ENCODE results near the gene TRAF2. TPM values are rescaled to one million over a fixed set of nuclear protein-coding genes. Genes with fewer than 3 reads are reported as not detected.

Gene TRAF2
- total and polyA plus RNA-seq, 2 of the 13 experiments (the other 11 are each of a cell fraction or from before 2014, with no cell fraction given): 12.4 to 13.6 TPM

DNA sequence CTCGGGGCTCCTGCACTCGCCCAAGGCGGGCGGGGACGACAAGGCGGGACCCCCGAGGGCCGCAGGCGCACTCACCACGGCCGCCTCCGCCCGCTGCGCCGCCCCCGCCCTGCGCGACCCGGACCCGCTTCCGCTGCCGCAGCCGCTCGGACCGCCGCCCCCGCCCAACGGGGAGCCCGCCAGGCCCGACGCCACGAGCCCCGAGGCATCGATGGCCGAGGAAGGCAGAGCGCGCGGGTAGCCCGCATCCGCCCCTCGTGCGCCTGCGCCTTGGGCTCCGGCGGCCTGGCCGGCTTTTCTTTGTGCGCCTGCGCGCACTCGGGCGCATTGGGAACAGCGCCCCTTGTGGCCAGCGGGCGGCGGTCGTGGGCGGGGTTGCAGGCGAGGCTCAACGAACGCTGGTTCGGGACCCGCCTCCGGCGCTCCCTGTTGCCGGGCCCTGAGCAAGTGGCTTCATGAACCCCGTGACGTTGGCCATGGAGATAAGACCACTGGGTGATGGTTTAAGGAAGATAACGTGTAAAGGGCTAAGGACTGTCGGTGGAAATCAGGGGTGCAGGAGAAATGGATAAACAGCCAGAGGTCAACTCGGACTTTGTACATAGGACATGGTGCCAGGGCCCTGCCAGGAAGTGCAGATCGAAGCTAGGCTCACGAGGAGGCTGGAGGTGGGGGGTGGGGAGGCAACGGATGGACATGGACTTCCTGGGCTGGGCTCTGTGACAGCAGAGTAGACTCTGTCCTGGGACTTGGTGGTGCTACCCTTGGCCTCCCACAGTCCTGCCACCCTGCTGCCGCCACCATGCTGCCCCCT is 58.4 kb downstream of the TRAF2 start, which contains the start of the genes C8G and FBXW5 (continued):
- TF ChIP-seq KLF13 (CRISPR knock-in tag; IDR thresholded peaks at IDR 0.05) (0 out of 2 replicates have a peak, but pooled peaks have one; percentile 10), MXI1 (IDR thresholded peaks at IDR 0.05; ENCODE audit: borderline replicate concordance, low read depth, low read length) (peak; percentile 81; the same call in 1 of the 3 replicates), ZXDC (CRISPR knock-in tag; IDR thresholded peaks at IDR 0.05) (no peak), NKX3-1 (CRISPR knock-in tag; IDR thresholded peaks at IDR 0.05) (no peak), KIAA2018 (CRISPR knock-in tag; IDR thresholded peaks at IDR 0.05; ENCODE audit: borderline replicate concordance) (no peak)
- TF ChIP-seq, protein P1, sequence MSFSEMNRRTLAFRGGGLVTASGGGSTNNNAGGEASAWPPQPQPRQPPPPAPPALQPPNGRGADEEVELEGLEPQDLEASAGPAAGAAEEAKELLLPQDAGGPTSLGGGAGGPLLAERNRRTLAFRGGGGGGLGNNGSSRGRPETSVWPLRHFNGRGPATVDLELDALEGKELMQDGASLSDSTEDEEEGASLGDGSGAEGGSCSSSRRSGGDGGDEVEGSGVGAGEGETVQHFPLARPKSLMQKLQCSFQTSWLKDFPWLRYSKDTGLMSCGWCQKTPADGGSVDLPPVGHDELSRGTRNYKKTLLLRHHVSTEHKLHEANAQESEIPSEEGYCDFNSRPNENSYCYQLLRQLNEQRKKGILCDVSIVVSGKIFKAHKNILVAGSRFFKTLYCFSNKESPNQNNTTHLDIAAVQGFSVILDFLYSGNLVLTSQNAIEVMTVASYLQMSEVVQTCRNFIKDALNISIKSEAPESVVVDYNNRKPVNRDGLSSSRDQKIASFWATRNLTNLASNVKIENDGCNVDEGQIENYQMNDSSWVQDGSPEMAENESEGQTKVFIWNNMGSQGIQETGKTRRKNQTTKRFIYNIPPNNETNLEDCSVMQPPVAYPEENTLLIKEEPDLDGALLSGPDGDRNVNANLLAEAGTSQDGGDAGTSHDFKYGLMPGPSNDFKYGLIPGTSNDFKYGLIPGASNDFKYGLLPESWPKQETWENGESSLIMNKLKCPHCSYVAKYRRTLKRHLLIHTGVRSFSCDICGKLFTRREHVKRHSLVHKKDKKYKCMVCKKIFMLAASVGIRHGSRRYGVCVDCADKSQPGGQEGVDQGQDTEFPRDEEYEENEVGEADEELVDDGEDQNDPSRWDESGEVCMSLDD (CRISPR knock-in tag; IDR thresholded peaks at IDR 0.05; ENCODE audit: borderline replicate concordance): peak; percentile 34; the same call in 1 of the 2 replicates
- TF ChIP-seq, protein P2, sequence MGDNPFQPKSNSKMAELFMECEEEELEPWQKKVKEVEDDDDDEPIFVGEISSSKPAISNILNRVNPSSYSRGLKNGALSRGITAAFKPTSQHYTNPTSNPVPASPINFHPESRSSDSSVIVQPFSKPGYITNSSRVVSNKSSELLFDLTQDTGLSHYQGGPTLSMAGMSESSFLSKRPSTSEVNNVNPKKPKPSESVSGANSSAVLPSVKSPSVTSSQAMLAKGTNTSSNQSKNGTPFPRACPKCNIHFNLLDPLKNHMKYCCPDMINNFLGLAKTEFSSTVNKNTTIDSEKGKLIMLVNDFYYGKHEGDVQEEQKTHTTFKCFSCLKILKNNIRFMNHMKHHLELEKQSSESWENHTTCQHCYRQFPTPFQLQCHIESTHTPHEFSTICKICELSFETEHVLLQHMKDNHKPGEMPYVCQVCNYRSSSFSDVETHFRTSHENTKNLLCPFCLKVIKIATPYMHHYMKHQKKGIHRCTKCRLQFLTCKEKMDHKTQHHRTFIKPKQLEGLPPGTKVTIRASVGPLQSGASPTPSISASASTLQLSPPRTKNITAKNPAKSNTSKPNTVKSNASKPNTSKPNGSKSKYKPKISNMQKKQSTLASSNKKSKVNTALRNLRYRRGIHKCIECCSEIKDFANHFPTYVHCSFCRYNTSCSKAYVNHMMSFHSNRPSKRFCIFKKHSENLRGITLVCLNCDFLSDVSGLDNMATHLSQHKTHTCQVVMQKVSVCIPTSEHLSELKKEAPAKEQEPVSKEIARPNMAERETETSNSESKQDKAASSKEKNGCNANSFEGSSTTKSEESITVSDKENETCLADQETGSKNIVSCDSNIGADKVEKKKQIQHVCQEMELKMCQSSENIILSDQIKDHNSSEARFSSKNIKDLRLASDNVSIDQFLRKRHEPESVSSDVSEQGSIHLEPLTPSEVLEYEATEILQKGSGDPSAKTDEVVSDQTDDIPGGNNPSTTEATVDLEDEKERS (CRISPR knock-in tag; IDR thresholded peaks at IDR 0.05): 0 out of 2 replicates have a peak, but pooled peaks have one; percentile 47
